Endothelial cell of umbilical vein (primary cell): ENCODE data around the gene OAF. TPM values are rescaled to one million over a fixed set of nuclear protein-coding genes. Genes with fewer than 3 reads are reported as not detected.

ENCODE experiments used
- BruUV-seq: library from RNA; stranded (reverse); fragments of 400-500 nt; replicated peaks from 2 replicates; lab custom pipeline; 2021; lab: Mats Ljungman, UMichigan
- CTCF ChIA-PET: fragments of 300-600, 350-600 bp; sonication (Branson Sonifier 250); formaldehyde crosslinking; loops from one replicate; lab custom pipeline; 2021; ENCODE audit warnings: antibody characterized with exemption, inconsistent platforms; lab: Charles Lee
- POLR2A ChIA-PET: fragments of 300-600, 350-600 bp; sonication (Branson Sonifier 250); formaldehyde crosslinking; loops from one replicate; lab custom pipeline; 2021; ENCODE audit warnings: antibody characterized with exemption, inconsistent platforms; lab: Charles Lee
- DNase-seq: peaks from one replicate; pipeline ENCODE4 v3.0.0-alpha.2; 2011; ENCODE audit warnings: low read depth, low spot score
- FAIRE-seq: peaks from 2 replicates; lab custom pipeline; 2011; peaks lifted over from hg19 to GRCh38; lab: Jason Lieb, UNC
- H2AFZ ChIP-seq: 2 replicates; pipeline ENCODE4 v1.6.0; 2012; ENCODE audit warnings: low read depth, low read length, control low read depth, inconsistent platforms
- H3K27ac ChIP-seq: 2 replicates; pipeline ENCODE4 v1.5.1; 2011; ENCODE audit warnings: low read depth, mild to moderate bottlenecking, control low read depth, low read length, moderate library complexity; ENCODE audit not compliant: insufficient read depth
- H3K27me3 ChIP-seq, 2 experiments: 2 replicates each; pipeline versions ENCODE4 v1.6.0 to v1.6.1; 2011; ENCODE audit warnings: low read length in 2 of 2, mixed read lengths in 1 of 2; ENCODE audit not compliant: control insufficient read depth in 2 of 2, insufficient read depth in 2 of 2
- H3K36me3 ChIP-seq, 2 experiments: 2 replicates in 1 of 2; 3 replicates in 1 of 2; pipeline ENCODE4 v1.5.1; 2011; ENCODE audit warnings: low read length in 2 of 2, mild to moderate bottlenecking in 1 of 2, moderate library complexity in 1 of 2; ENCODE audit not compliant: control insufficient read depth in 2 of 2, insufficient read depth in 2 of 2; ENCODE audit errors: extremely low read depth in 1 of 2
- H3K4me1 ChIP-seq: 3 replicates; pipeline ENCODE4 v1.5.1; 2011; ENCODE audit warnings: mild to moderate bottlenecking, low read length; ENCODE audit not compliant: control insufficient read depth, insufficient read depth; ENCODE audit errors: extremely low read depth
- H3K4me2 ChIP-seq: 2 replicates; pipeline ENCODE4 v1.6.1; 2011; ENCODE audit warnings: low read length, control low read depth, mixed read lengths; ENCODE audit not compliant: insufficient read depth
- H3K4me3 ChIP-seq, 3 experiments: fragments of 200-600 bp in 1 of 3; sonication (generic), shearing (Covaris generic) in 1 of 3; replicated peaks in 1 of 3; 2 replicates each; pipeline ENCODE4 v1.5.1; 2011 to 2016; ENCODE audit warnings: control low read depth in 3 of 3, low read length in 3 of 3, mild to moderate bottlenecking in 2 of 3, inconsistent platforms in 1 of 3, low read depth in 1 of 3, moderate library complexity in 1 of 3; ENCODE audit not compliant: insufficient read depth in 1 of 3
- H3K79me2 ChIP-seq: 2 replicates; pipeline ENCODE4 v1.6.0; 2012; ENCODE audit warnings: low read length, inconsistent platforms; ENCODE audit not compliant: control insufficient read depth, insufficient read depth
- H3K9ac ChIP-seq: replicated peaks from 2 replicates; pipeline ENCODE3; 2011; ENCODE audit warnings: low read length, control low read depth; ENCODE audit not compliant: insufficient read depth; ENCODE audit errors: extremely low read depth
- H3K9me1 ChIP-seq: replicated peaks from 3 replicates; pipeline ENCODE4 v1.6.0; 2011; ENCODE audit warnings: mild to moderate bottlenecking, low read length; ENCODE audit not compliant: control insufficient read depth, insufficient read depth; ENCODE audit errors: extremely low read depth
- H3K9me3 ChIP-seq: replicated peaks from 2 replicates; pipeline ENCODE4 v1.5.1; 2012; ENCODE audit warnings: low read length, inconsistent platforms; ENCODE audit not compliant: control insufficient read depth, insufficient read depth
- H4K20me1 ChIP-seq: replicated peaks from 2 replicates; pipeline ENCODE3; 2011; ENCODE audit warnings: mild to moderate bottlenecking, low read length; ENCODE audit not compliant: control insufficient read depth, insufficient read depth; ENCODE audit errors: extremely low read depth
- EZH2 ChIP-seq: IDR thresholded peaks from 2 replicates; pipeline ENCODE4 v1.6.1; 2012; ENCODE audit warnings: borderline replicate concordance, low read depth, mild to moderate bottlenecking, moderate library complexity, low read length, inconsistent platforms; ENCODE audit not compliant: severe bottlenecking
- FOS ChIP-seq: IDR thresholded peaks from 2 replicates; pipeline ENCODE4 v1.6.1; 2011; ENCODE audit warnings: mild to moderate bottlenecking, low read length, moderate library complexity, borderline replicate concordance; ENCODE audit not compliant: insufficient read depth
- GATA2 ChIP-seq: IDR thresholded peaks from 2 replicates; pipeline ENCODE4 v1.7.0; 2011; ENCODE audit warnings: low read depth, mild to moderate bottlenecking, moderate library complexity, mixed read lengths, low read length; ENCODE audit not compliant: insufficient read length, insufficient read depth
- JUN ChIP-seq: IDR thresholded peaks from 2 replicates; pipeline ENCODE4 v1.6.1; 2011; ENCODE audit warnings: borderline replicate concordance, low read depth; ENCODE audit not compliant: insufficient read length, insufficient read depth
- MYC ChIP-seq: IDR thresholded peaks from one replicate; pipeline ENCODE4 v1.6.1; 2011; ENCODE audit warnings: mild to moderate bottlenecking, low read depth, low read length
- POLR2A ChIP-seq: IDR thresholded peaks from 2 replicates; pipeline ENCODE4 v1.6.1; 2012; ENCODE audit warnings: low read depth, mild to moderate bottlenecking, control low read depth, low read length
- POLR2AphosphoS5 ChIP-seq: IDR thresholded peaks from 2 replicates; pipeline ENCODE4 v1.6.1; 2012; ENCODE audit warnings: low read depth, mild to moderate bottlenecking, control low read depth, low read length, moderate library complexity; ENCODE audit not compliant: insufficient read depth
- dilution Hi-C: fragments of 300-500 bp; cut with MboI; formaldehyde crosslinking; loops from one replicate; pipeline ENCODE4 v1.15.0; 2019; ENCODE audit warnings: low sequenced_read_pairs; ENCODE audit not compliant: extremely low pct_ligation_motif_present
- intact Hi-C: fragments of 100-400 bp; cut with micrococcal nuclease; formaldehyde crosslinking; loops from one replicate; pipeline ENCODE4 v1.10.0; 2022
- polyA plus RNA-seq, 4 experiments: library from polyadenylated mRNA; depleted of rRNA in 3 of 4; stranded (reverse) in 3 of 4; unstranded in 1 of 4; fragments of >200 nt; gene quantifications; 2 replicates each; pipeline versions ENCODE4 v1.2.1 to v1.2.3, GENCODE V29; 2011 to 2012; ENCODE audit warnings: missing spikeins in 1 of 4
- total RNA-seq: library from RNA; stranded (reverse); gene quantifications from 2 replicates; pipeline ENCODE4 v1.2.3, GENCODE V29; 2021
- TF ChIP-seq, protein P1 (sequence below), 2 donors: IDR thresholded peaks; 1 replicate in 1 of 2; 2 replicates in 1 of 2; pipeline ENCODE4 v1.5.1; 2011; ENCODE audit warnings: low read length in 2 of 2, mild to moderate bottlenecking in 2 of 2, moderate library complexity in 2 of 2, control low read depth in 1 of 2, inconsistent platforms in 1 of 2, low read depth in 1 of 2; ENCODE audit not compliant: insufficient read depth in 1 of 2; ENCODE audit errors: extremely low read depth in 1 of 2
- TF ChIP-seq, protein P2 (sequence below): IDR thresholded peaks from 2 replicates; pipeline ENCODE4 v1.6.1; 2011; ENCODE audit not compliant: insufficient read depth, insufficient read length

The OAF gene
- total and polyA plus RNA-seq, 2 donors (not counting 3 experiments of a cell fraction or from before 2014, with no cell fraction given) = 32.1 to 33.8 TPM

GRCh38 chr11:120197977-120198376, 12.9 kb upstream of the OAF start:
- dilution Hi-C loops = no loop called here
- Histone ChIP-seq H3K4me1 (no peaks in the 10 kb centered on the region), H3K4me2 (no peak overlapping the region), H3K27ac (no peak overlapping the region), H3K9ac (no peak overlapping the region), H3K36me3 (no peaks in the 10 kb centered on the region), H3K27me3 (peaks cover 7 to 11% of the 10 kb centered on the region in 2 experiments), H3K4me3 (no peak overlapping the region), H4K20me1 (no peaks in the 10 kb centered on the region), H3K9me3 (no peaks in the 10 kb centered on the region), H3K79me2 (no peaks in the 10 kb centered on the region), H3K9me1 (no peaks in the 10 kb centered on the region), H2AFZ (no peak overlapping the region)
- ChIA-PET CTCF (no interaction called here), POLR2A (no interaction called here)
- TF ChIP-seq FOS (no peak), POLR2A (no peak), MYC (no peak), JUN (no peak), GATA2 (no peak), POLR2AphosphoS5 (no peak), EZH2 (no peak)
- TF ChIP-seq, protein P1, sequence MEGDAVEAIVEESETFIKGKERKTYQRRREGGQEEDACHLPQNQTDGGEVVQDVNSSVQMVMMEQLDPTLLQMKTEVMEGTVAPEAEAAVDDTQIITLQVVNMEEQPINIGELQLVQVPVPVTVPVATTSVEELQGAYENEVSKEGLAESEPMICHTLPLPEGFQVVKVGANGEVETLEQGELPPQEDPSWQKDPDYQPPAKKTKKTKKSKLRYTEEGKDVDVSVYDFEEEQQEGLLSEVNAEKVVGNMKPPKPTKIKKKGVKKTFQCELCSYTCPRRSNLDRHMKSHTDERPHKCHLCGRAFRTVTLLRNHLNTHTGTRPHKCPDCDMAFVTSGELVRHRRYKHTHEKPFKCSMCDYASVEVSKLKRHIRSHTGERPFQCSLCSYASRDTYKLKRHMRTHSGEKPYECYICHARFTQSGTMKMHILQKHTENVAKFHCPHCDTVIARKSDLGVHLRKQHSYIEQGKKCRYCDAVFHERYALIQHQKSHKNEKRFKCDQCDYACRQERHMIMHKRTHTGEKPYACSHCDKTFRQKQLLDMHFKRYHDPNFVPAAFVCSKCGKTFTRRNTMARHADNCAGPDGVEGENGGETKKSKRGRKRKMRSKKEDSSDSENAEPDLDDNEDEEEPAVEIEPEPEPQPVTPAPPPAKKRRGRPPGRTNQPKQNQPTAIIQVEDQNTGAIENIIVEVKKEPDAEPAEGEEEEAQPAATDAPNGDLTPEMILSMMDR (IDR thresholded peaks at IDR 0.05; ENCODE audit: extremely low read depth in 1 of 2, insufficient read depth in 1 of 2, low read depth in 1 of 2, low read length in 2 of 2) = no peak
- TF ChIP-seq, protein P2, sequence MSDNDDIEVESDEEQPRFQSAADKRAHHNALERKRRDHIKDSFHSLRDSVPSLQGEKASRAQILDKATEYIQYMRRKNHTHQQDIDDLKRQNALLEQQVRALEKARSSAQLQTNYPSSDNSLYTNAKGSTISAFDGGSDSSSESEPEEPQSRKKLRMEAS = no peak
- no TSS peak for BruUV-seq
- intact Hi-C loops = no loop called here
- DNase-seq = no peak
- no peak for FAIRE-seq
